Nucleus accumbens (tissue), 56 donors: ENCODE measurements around the gene NDUFA11.
A peak's percentile ranks its signal among the peaks of the same experiment; 100 is the strongest.

Experiments
- DNase-seq, 56 donors: peaks; one replicate each; lab custom pipeline; 2025; lab: John Stamatoyannopoulos, UW

Gene NDUFA11

DNA sequence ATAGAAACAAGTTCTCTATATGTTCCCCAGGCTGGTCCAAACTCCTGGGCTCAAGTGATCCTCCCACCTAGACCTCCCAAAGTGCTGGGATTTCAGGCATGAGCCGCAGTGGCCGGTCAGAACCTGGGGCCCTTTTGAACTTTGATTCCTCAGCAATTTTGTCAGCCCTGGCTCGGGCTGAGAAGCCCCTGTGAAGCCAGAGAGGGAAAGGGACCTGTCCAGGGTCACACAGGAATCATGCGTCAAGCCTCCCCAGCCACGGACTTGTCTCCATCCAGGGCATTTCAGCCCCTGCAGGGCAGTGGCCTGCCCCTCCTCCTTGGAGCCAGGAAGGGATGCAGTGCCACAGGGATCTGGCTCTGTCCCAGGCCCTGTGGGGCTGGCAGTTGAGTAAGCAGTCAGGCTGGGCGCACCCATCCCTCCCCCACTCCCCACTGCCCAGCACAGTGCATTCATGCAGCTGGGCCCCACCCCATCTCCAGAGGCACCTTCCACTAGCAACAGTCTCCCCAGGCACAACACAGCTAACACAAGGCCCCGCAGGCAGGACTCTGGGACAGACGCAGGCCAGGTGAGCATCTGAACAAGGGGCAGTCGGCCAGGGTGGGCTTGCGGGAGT lies 10.3 kb upstream of the NDUFA11 start, which contains the start of gene CAPS:
TSS of gene CAPS (plus strand) at position 516 of the 619 bp plus-strand sequence. CDS start 153 bp downstream, outside the sequence.
- DNase-seq: peak in 21 of 56 donors; percentile 3 to 70 (median 18)

DNA sequence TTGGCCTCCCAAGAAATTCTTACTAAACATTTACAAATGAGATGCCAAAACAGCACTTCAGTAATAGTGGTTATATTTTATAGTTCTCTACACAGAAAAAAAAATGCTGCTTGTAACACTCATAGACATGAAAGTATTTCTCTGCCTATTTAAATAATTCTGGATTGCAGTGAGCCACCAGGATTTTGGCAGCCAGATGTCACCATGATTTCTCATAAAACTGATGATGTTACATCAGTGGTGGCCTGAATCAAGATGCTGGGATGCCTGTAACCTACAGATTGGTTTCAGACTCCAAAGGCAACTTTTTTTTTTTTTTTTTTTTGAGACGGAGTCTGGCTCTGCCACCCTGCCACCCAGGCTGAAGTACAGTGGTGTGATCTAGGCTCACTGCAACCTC lies 7.8 kb upstream of the NDUFA11 start:
- no peak for DNase-seq

DNA sequence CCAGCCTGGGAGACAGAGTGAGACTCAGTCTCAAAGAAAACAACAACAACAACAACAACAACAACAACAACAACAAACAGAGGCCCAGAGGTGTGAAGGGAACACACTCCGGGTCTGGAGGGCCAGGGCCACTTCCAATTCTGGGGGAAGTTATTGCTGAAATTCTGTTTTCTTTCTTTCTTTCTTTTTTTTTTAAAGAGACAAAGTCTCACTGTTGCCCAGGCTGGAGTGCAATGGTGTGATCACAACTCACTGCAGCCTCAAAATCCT lies 7.0 kb upstream of the NDUFA11 start:
- no peak for DNase-seq

DNA sequence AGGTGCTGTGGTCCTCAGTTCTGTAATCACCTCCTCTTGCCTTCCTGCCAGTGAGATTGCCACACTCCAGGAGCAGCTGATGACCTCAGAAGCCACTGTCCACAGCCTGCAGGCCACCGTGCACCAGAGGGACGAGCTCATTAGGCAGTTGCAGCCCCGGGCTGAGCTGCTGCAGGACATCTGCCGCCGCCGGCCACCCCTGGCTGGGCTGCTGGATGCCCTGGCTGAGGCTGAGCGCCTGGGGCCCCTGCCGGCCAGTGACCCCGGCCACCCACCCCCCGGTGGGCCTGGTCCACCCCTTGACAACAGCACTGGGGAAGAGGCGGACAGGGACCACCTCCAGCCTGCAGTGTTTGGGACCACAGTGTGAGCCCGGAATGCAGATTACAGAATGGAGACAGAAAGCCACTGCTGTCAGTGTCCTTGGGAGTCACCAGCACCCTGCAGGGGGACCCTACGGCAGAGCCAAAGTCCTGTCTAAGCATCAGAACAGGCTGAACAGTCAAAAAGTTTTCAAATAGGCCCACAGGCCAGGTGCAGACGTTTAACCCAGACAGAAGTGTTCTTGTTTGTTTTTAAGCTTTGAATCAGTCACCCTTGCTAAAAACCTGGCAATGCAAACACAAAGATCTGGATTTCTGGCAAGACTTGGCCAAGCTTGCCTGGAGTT lies 5.3 kb upstream of the NDUFA11 start:
- DNase-seq: no peak

DNA sequence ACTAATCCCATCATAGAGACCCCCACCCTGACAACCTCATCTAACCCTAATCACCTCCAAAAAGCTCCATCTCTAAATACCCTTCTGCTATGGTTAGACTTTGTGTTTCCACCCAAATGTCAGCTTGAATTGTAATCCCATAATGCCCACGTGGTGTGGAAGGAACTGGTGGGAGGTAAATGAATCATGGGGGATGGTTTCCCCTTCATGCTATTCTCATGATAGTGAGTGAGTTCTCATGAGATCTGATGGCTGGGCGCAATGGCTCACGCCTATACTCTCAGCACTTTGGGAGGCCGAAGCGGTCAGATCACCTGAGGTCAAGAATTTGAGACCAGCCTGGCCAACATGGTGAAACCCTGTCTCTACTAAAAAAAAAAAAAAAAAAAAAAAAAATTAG lies 3.7 kb upstream of the NDUFA11 start:
- DNase-seq: peak in 7 of 56 donors; percentile 6 to 53 (median 19)

- DNase-seq: no peak
These were observed 1.7 kb upstream of the NDUFA11 start for GRCh38 chr19:5905114-5905778.

- peak; percentile 96 to 100 (median 100) for DNase-seq
These were observed 943 bp upstream of the NDUFA11 start, which contains the start of gene VMAC for GRCh38 chr19:5904352-5905113. TSS of gene VMAC (plus strand) at chr19:5904872. CDS start at chr19:5904891, 19 bp downstream.

GRCh38 chr19:5903056-5903623 lies 450 bp downstream of the NDUFA11 start:
- peak in 4 of 56 donors; percentile 50 to 60 (median 53) for DNase-seq

DNA sequence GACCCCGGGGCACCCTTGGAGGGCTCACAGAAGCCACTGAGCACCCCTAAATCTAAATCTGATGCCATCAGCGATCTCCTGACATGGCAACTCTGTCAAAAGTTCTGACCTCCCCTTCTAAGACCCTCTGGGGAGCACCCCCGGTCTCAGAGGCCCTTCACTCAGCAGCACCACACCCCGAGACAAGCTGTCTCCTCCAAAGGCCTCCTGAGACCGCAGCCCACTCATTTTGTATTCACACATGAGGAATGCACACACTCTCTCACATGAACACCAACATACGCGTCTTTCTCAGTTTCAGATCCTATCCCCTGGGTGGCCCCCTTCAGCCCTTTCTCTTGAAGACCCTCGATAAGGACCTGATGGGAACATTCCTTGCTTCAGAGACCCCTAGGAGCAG lies 2.6 kb downstream of the NDUFA11 start:
- DNase-seq: no peak

DNA sequence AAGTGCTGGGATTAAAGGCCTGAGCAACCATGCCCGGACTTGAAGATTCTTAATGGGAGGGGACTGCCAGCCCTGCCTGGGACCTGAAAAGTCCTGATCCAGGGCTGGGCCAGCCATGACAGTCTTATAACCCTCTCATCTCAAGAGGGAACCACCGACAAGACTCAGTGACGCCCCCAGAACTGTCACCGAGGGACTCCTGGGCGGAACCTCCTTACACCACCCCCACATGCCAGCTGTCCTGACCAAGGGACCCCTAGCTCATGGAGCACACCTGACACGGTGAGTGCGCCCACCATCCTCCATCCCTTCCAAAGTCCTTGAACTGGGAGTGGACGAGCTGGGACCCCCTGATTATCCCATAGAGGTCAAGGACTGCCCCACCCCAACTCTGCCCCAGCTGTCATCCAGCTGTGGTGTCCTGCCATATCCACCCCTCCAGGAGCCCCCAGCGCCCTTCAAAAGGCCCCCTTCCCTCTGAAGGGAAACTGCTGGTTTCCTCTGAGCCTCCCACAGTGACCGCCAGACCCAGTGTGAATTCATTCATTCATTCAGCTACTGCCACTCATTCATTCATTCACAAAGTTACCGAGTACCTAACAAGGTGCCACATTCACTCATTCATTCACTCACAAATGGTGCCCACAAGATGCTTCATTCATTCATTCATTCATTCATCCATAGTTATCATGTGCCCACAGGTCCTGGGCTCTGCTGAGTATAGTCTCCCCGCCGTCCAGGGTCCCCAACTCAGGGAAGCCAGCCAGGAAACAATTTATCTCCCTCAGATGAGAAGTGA lies 3.7 kb downstream of the NDUFA11 start:
- no peak for DNase-seq

- DNase-seq: no peak
These were observed 6.2 kb downstream of the NDUFA11 start for GRCh38 chr19:5897189-5897969.

GRCh38 chr19:5896365-5897076 lies 7.1 kb downstream of the NDUFA11 start:
- DNase-seq: no peak

DNA sequence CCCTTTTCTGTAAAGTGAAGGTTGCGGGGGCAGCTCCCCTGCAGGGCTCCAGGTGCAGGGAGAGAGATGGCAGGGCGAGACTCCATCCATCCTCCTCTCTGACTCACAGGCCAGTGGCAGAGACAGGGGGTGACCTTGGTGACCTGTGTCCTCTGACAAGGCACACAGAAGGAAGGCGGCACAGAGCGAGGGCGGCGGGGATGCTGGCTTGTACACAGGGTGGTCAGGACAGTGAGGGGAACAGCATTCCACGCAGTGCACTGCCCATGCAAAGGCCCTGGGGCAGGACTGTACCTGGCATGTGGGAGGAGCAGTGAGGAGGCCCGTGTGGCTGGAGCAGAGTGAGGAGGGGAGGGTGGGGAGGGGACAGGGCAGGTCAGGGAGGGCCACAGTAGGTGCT lies 7.7 kb downstream of the NDUFA11 start:
- DNase-seq: no peak

DNA sequence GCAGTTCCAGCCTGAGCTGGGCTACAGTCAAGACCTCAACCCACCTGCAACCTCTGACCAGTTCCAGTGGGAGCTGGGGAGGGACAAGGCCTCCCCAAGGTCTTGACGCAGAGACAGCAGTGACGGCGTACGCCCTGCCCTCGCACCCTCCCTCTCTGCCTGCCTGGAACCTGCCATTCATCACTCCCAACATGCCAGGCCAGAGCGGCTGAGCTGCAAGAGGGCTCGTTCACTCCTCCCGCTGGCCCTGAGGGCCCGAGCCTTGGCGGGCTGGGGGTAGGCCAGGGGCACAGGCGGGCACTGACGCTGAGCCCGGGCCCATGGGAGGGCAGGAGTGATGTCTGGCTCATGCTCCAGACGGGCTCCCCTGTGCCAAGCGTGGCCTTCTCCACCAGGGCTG lies 8.2 kb downstream of the NDUFA11 start:
- DNase-seq: no peak

GRCh38 chr19:5894704-5895349 lies 8.8 kb downstream of the NDUFA11 start:
- no peak for DNase-seq

- DNase-seq: no peak
These were observed 9.5 kb downstream of the NDUFA11 start for GRCh38 chr19:5893907-5894703.

GRCh38 chr19:5893296-5893903 lies 10.2 kb downstream of the NDUFA11 start:
- no peak for DNase-seq
